Measurements from ENCODE around the gene USP10.

- TF ChIP-seq EZH2 (IDR thresholded peaks at IDR 0.05; ENCODE audit: borderline replicate concordance, low read length), result no peak
- TF ChIP-seq CTCF (conservative IDR thresholded peaks at IDR 0.05 in 1 of 2, IDR thresholded peaks at IDR 0.05 in 1 of 2; ENCODE audit: extremely low read depth in 1 of 2, insufficient read depth in 1 of 2, low read depth in 1 of 2, low read length in 2 of 2), result no peak
Measured at GRCh38 chr16:84822990-84823389, 123.2 kb downstream of the USP10 start.

Data from mammary epithelial cell (primary cell).